GM21723 (cell line): ENCODE data around the gene TRIM23.

ENCODE experiments used
- ATAC-seq: cut with Tn5 transposase; IDR thresholded peaks from one replicate; pipeline ENCODE4 v1.9.1; 2021; ENCODE audit warnings: mild to moderate bottlenecking, moderate library complexity; ENCODE audit not compliant: unreplicated experiment

TRIM23 gene

DNA sequence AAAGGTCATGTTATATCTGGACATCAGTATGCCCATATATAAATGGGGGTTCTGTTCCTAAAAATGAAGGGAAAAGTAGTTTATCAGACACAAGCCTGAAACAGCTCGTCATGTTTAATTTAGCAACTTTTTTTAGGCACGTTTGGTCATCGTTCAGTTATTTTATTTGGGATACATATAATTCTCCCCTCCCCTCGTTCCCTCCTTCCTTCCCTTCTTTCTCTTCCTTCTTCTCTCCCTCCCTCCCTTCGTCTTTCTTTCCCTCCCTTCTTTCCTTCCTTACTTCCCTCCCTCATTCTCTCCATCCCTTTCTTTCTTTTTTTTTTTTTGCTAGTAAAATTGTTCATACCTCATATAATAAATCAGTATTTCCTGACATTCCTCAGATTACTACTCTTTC lies 57.6 kb downstream of the TRIM23 start:
- no peak for ATAC-seq

DNA sequence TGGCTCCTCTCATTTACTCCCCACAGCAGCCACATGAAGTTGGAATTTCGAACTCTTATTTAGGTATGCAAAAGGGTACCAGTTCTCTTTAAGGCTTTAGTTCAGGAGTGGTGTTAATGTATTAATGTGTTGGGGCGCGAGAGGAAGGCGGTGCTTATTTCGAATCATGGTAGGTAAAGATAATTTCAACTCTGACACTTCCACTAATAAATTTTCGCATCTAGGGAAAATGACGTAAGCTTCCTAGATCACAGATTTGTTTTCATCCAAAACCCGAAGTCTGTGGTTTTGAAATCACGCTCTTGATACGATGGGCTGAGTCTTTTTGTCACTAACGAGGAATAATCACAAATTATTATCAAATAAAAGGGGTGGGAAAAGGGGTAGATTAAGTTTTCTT lies 60.4 kb downstream of the TRIM23 start:
- ATAC-seq: no peak

DNA sequence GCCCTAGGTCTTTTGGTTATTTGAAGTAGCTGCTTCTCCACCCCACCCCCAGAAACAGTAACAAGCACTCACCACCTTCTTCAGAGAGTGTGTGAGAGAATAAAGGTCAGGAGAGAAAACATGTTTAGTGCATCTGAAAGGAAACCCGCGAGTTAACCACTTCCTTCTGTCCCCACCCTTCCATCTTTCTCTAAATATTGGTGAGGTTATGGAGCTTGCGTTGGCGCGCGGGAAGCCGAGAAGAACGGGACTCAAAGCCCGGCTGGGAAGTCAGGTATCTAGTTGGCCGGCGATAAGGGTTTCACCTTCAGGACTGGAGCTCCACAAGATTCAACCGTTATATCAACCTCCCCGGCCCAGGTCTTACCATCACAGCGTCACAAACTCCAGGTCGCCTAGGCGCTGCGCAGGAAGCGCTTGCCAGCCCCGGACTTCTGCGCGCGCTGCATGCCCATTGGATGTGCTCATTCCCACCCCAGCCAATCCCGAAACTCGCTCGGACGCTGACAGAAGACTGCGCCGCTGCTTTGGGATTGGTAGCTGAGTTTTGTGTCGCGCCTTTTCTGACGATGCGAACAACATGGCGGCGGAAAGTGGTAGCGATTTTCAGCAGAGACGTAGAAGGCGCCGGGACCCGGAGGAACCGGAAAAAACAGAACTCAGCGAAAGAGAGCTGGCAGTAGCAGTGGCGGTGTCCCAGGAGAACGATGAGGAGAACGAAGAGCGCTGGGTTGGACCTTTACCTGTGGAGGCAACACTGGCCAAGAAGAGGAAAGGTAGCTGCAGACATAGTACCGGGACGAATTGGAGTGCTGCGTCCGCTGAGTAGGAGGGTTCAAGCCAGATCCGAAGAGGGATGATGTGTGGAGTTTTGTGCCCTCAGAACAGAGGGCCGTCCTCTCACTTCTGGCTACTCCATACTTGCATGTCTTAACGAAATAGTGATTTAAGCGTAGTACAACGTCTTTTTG lies 61.1 kb downstream of the TRIM23 start, which contains the start of the genes CENPK and PPWD1:
TSS of gene CENPK (minus strand) at position 438 of the 971 bp plus-strand sequence. CDS start 8,261 bp downstream, outside the sequence.
TSS of gene PPWD1 (plus strand) at position 566 of the 971 bp plus-strand sequence. CDS start at position 581, 15 bp downstream.
- ATAC-seq: peak; percentile 99

DNA sequence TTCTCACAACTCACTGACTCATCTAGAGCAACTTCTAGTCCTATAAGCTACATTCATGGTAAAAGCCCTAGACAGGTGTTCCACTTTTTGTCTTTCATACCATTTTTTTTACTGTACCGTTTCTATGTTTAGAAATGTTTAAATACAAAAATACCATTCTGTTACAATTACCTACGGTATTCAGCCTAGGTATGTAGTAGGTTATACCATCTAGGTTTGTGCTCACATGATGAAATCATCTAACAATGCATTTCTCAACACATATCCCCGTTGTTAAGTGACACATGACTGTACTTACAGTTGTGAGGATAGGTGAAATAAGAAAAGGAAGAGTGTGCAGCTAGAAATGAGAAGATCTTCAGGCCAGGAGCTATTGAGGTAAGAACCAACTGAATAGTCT lies 67.4 kb downstream of the TRIM23 start:
- ATAC-seq: no peak

DNA sequence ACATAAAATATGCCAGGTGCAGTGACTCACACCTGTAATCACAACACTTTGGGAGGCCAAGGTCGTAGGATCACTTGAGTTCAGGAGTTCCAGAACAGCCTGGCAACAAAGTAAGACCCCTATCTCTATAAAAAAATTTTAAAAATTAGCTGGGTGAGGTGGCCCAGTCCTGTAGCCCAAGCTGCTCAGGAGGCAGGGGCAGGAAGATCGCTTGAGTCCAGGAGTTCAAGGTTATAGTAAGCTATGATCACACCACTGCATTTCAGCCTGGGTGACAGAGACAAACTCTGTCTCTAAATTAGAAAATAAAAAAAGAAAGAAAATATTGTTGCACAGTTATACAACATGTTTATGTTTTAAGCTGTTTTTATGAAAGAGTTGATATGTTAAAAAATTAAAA lies 68.0 kb downstream of the TRIM23 start:
- no peak for ATAC-seq

DNA sequence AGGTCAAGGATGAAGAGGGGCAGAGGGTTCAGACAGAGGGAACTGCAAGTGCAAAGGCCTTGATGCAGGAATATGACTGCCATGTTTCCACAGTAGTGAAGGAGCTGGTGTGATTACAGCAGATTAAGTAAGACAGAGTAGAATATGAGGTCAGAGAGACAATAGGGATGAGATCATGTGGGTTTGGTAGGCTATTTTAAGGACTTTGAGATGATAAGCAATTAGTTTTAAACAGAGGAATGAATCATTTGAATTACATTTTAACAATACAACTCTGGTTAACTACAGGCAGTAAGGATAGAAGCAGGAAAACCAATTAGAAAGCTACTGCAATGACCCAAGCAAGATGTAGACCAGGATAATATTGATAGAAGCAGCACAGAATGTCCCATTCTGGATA lies 68.8 kb downstream of the TRIM23 start:
- no peak for ATAC-seq

DNA sequence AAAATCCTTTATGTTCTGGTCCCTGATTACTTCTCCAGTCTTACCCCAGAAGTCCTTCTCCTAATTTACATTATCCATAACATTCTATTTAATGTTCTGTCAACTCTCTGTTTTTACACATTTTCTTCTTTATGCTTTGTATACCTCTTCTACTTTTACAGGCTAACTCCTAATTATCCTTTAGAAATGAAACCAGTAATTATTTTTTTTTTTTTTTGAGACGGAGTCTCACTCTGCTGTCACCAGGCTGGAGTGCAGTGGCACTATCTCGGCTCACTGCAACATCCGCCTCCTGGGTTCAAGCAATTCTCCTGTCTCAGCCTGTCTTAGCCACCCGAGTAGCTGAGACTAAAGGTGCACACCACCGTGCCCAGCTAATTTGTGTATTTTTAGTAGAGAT lies 70.2 kb downstream of the TRIM23 start:
- ATAC-seq: no peak

DNA sequence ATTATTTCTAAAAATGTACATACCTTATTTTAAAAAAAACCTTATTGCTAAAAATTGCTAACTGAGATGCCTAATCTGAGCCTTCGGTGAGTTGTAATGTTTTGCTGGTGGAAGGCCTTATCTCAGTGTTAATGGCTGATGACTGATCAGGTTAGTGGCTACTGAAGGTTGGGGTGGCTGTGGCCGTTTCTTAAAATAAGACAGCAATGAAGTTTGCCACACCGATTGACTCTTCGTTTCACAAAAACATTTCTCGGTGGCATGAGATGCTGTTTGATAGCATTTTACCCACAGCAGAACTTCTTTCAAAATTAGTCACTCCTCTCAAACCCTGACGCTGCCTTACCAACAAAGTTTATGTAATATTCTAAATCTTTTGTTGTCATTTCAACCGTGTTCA lies 75.9 kb downstream of the TRIM23 start:
- ATAC-seq: no peak

DNA sequence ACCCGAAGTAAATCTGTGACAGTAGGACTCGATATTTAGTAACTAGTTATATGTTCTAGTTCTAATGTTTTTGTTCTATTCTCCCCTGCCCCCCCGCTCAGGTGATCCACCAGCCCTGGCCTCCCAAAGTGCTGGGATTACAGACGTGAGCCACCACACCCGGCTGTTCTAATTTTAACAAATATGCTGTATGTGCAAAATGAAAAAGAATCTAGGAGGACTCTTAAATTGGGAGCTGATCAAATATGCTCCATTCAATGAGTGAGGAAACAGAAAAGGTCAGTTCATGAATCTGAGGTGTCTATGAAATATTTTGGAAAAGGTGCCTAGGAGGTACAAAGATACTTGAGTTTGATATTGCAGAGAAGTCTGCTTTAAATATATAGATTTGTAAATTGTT lies 78.0 kb downstream of the TRIM23 start:
- no peak for ATAC-seq

DNA sequence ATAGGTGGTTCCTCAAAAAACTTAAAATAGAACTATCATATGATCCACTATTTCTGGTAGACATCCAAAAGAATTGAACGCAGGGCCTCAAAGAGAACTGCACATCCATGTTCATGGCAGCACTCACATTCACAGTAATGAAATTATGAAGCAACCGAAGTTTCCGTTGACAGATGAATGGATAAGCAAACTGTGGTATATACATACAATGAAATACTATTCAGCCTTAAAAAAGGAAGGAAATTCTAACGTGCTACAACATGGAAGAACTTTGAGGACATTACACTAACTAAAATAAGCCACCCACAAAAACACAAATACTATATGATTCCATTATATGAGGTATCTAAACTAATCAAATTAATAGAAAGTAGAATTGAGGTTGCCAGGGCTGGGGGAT lies 79.7 kb downstream of the TRIM23 start:
- no peak for ATAC-seq

DNA sequence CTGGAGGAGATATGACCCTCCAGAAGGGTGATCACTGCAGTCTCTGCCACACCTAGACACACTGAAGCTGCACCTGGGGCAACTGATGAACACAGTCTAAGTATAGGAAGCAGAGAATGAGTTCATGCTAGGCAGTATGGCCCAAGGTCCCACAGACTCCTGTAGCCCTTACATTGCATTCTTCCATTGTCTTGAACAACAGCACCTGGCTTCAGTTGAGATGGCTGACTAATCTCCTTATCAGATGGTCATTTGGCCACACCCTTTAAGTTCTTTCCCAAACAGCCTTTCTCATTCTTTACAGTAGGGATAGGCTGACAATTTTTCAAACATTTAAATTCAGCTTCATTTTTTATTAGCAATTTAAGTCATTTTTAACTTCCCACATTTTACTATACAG lies 84.3 kb downstream of the TRIM23 start:
- ATAC-seq: no peak
